ENCODE measurements around the gene STING1.
"Not testable (repeated sequence)": the region's sequence is repeated elsewhere in the genome, so short reads cannot be mapped to it uniquely, and the experiment has no call there.

DNA sequence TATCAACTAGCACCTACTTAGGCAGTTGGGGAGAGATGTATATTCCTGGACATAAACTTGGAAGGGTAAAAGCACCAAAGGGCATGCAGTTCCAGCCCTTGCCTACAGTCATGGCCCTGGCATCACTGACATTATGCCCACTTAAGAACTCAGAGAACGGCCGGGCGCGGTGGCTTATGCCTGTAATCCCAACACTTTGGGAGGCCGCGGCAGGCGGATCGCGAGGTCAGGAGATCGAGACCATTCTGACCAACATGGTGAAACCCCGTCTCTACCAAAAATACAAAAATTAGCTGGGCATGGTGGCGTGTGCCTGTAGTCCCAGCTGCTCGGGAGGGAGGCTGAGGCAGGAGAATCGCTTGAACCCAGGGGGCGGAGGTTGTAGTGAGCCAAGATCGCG, 42.1 kb downstream of the STING1 start:
- not testable (repeated sequence) for TF ChIP-seq EZH2 (IDR thresholded peaks at IDR 0.05); FOXP2 (optimal IDR thresholded peaks at IDR 0.05; ENCODE audit: control extremely low read depth, extremely low read length, insufficient read depth)

All from SK-N-MC (cell line).